ENCODE data around the gene APOBEC3A.

APOBEC3A gene

GRCh38 chr22:38957046-38957770 is at the start of gene APOBEC3A:
APOBEC3A (plus strand) TSS chr22:38957609; CDS start chr22:38957692, 83 bp downstream.
- DNase-seq, result no peak

- DNase-seq, result no peak
Measured at GRCh38 chr22:38907767-38908166, 49.6 kb upstream of the APOBEC3A start.

- DNase-seq, result no peak
Measured at GRCh38 chr22:38911434-38911833, 46.0 kb upstream of the APOBEC3A start.

GRCh38 chr22:38919631-38920190 is 37.7 kb upstream of the APOBEC3A start:
- no peak for DNase-seq

GRCh38 chr22:38921120-38921519 is 36.3 kb upstream of the APOBEC3A start:
- DNase-seq, result no peak

GRCh38 chr22:38921806-38922205 is 35.6 kb upstream of the APOBEC3A start:
- DNase-seq, result no peak

GRCh38 chr22:38923463-38924346 is 33.7 kb upstream of the APOBEC3A start:
- DNase-seq, result peak; percentile 85

GRCh38 chr22:38924347-38924952 is 33.0 kb upstream of the APOBEC3A start:
- DNase-seq, result no peak

GRCh38 chr22:38925571-38926041 is 31.8 kb upstream of the APOBEC3A start:
- DNase-seq, result no peak

GRCh38 chr22:38927033-38927781 is 30.2 kb upstream of the APOBEC3A start:
- peak; percentile 86 for DNase-seq

GRCh38 chr22:38930512-38930911 is 26.9 kb upstream of the APOBEC3A start:
- DNase-seq, result no peak

- DNase-seq, result no peak
Measured at GRCh38 chr22:38935023-38935422, 22.4 kb upstream of the APOBEC3A start.

- DNase-seq, result no peak
Measured at GRCh38 chr22:38935616-38936015, 21.8 kb upstream of the APOBEC3A start.

- DNase-seq, result no peak
Measured at GRCh38 chr22:38936562-38936961, 20.8 kb upstream of the APOBEC3A start.

GRCh38 chr22:38937036-38937435 is 20.4 kb upstream of the APOBEC3A start:
- no peak for DNase-seq

- DNase-seq, result no peak
Measured at GRCh38 chr22:38937541-38937940, 19.9 kb upstream of the APOBEC3A start.

- no peak for DNase-seq
Measured at GRCh38 chr22:38938221-38938620, 19.2 kb upstream of the APOBEC3A start.

- no peak for DNase-seq
Measured at GRCh38 chr22:38938925-38939324, 18.5 kb upstream of the APOBEC3A start.

- no peak for DNase-seq
Measured at GRCh38 chr22:38940811-38941384, 16.5 kb upstream of the APOBEC3A start.

GRCh38 chr22:38941488-38941987 is 15.9 kb upstream of the APOBEC3A start:
- no peak for DNase-seq

GRCh38 chr22:38942702-38943101 is 14.7 kb upstream of the APOBEC3A start:
- DNase-seq, result no peak

- DNase-seq, result no peak
Measured at GRCh38 chr22:38943201-38943600, 14.2 kb upstream of the APOBEC3A start.

All from NCI-H524 treated with DMSO at 0.1 percent for 48 hours (cell line).